ENCODE data around the gene CLDN6. TPM values are rescaled to one million over a fixed set of nuclear protein-coding genes. Genes with fewer than 3 reads are reported as not detected.

CLDN6 gene
- total RNA-seq, 1 donor = not detected

DNA sequence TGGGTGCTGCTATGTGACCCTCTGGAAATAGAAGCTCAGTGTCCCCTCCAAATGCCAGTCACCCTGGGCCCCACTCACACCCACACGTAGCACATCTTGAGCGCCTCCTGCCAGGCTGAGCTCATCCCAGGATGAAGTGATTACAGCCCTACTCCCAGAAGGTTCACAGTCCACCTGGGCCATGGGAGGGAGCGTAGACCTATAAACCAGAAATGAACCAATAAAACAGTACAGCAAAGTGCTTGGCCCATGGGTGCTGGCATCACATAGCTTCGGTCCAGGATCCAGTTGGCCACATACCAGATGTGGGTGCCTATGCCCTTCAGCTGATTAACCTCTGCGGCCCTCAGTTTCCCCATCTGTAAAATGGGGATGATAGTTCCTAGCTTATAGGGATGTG is 20.9 kb upstream of the CLDN6 start:
- TF ChIP-seq, protein P1, sequence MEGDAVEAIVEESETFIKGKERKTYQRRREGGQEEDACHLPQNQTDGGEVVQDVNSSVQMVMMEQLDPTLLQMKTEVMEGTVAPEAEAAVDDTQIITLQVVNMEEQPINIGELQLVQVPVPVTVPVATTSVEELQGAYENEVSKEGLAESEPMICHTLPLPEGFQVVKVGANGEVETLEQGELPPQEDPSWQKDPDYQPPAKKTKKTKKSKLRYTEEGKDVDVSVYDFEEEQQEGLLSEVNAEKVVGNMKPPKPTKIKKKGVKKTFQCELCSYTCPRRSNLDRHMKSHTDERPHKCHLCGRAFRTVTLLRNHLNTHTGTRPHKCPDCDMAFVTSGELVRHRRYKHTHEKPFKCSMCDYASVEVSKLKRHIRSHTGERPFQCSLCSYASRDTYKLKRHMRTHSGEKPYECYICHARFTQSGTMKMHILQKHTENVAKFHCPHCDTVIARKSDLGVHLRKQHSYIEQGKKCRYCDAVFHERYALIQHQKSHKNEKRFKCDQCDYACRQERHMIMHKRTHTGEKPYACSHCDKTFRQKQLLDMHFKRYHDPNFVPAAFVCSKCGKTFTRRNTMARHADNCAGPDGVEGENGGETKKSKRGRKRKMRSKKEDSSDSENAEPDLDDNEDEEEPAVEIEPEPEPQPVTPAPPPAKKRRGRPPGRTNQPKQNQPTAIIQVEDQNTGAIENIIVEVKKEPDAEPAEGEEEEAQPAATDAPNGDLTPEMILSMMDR (IDR thresholded peaks at IDR 0.05; ENCODE audit: insufficient read depth, low read depth, low read length) = no peak
- no peak for DNase-seq (ENCODE audit: low read depth)
- no peak overlapping the region for H3K4me3 ChIP-seq (ENCODE audit: low read depth, low read length)

DNA sequence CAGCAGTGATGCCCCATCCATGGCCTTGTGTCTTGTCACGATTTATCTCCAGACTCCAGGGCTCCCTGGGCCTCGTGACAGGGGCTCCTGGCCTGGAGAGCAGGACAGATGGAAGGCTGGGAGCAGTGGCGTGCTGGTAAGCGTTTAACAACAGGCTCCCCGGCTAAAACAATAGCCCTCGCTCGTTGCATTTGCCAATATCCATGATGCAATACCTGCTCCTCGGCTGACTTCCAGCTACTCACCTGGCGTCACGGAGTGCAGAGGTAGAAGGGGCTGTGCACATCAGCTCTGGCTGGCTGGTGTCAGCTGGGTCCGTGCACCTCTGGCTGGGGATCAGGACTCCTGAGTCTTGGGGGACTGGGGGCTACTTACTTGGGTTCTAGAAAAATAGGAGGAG is 20.3 kb upstream of the CLDN6 start:
- no peak for DNase-seq (ENCODE audit: low read depth)
- H3K4me3 ChIP-seq (ENCODE audit: low read depth, low read length) = no peak overlapping the region
- TF ChIP-seq, protein P1 (IDR thresholded peaks at IDR 0.05; ENCODE audit: insufficient read depth, low read depth, low read length) = no peak

DNA sequence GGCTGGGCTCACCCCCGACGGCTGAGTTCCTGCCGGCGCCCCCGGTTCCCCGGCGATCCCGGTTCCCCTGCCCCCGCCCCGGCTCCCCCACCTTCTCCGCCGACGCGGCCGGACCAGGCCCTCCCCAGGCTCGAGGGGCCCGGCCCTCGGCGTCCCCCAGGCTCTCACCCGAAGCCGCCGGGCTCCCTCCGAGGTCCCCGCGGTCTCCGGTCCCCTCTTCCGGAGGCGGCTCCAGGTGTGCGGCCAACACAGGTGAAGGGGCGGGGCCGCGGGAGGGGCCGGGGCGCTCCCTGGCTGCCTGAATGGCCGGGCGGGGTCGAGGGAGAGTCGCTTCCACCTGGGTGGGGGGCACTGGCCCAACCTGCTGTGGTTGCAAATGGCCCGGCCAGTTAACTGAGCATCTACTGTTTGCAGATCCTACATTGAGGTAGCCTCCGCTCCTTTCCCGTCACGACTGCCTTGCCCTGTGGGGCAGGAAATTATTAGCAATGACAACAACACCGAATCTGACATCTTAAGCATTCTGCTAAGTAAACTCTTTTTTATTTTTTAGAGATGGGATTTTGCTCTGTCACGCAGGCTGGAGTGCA is 18.8 kb upstream of the CLDN6 start, which contains the start of gene BICDL2:
Gene BICDL2, minus strand, starts transcription at position 219 of the 590 bp plus-strand sequence. CDS start 1,448 bp downstream, outside the sequence.
- no peak for DNase-seq (ENCODE audit: low read depth)
- TF ChIP-seq, protein P1 (IDR thresholded peaks at IDR 0.05; ENCODE audit: insufficient read depth, low read depth, low read length) = no peak
- H3K4me3 ChIP-seq (ENCODE audit: low read depth, low read length) = no peak within 1 kb of the TSS

GRCh38 chr16:3035972-3036725 is 18.2 kb upstream of the CLDN6 start:
- no peak for DNase-seq (ENCODE audit: low read depth)
- no peak overlapping the region for H3K4me3 ChIP-seq (ENCODE audit: low read depth, low read length)
- TF ChIP-seq, protein P1 (IDR thresholded peaks at IDR 0.05; ENCODE audit: insufficient read depth, low read depth, low read length) = no peak

GRCh38 chr16:3035289-3035971 is 17.4 kb upstream of the CLDN6 start:
- no peak for DNase-seq (ENCODE audit: low read depth)
- TF ChIP-seq, protein P1 (IDR thresholded peaks at IDR 0.05; ENCODE audit: insufficient read depth, low read depth, low read length) = no peak
- H3K4me3 ChIP-seq (ENCODE audit: low read depth, low read length) = no peak overlapping the region

DNA sequence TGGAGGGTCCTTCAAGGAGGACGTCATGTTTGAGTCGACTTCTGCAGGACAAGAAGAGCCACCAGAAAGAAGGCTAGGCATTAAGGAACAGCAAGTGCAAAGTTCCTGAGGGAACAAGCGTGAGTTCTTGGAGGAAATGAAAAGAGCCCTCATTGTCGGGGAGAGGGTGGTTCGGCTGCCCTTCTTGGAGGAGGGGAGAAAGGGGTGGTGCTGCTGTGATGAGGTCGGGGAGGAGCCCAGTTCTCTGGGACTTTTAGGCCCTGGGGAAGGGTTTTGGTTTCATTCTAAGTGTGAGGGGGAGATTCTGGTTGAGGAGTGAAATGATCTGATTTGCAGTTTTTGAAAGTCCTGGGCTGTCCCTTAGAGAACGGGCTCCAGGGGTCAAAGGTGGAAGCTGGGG is 14.6 kb upstream of the CLDN6 start:
- no peak overlapping the region for H3K4me3 ChIP-seq (ENCODE audit: low read depth, low read length)
- TF ChIP-seq, protein P1 (IDR thresholded peaks at IDR 0.05; ENCODE audit: insufficient read depth, low read depth, low read length) = no peak
- no peak for DNase-seq (ENCODE audit: low read depth)

Data from fibroblast of villous mesenchyme (primary cell).